ENCODE data around the gene MMP24OS. TPM values are rescaled to one million over a fixed set of nuclear protein-coding genes. Genes with fewer than 3 reads are reported as not detected.
"Not testable (repeated sequence)": the region's sequence is repeated elsewhere in the genome, so short reads cannot be mapped to it uniquely, and the experiment has no call there.

Gene MMP24OS
- total and polyA plus RNA-seq, 7 donors: 23.2 to 115 (median 39.8) TPM

DNA sequence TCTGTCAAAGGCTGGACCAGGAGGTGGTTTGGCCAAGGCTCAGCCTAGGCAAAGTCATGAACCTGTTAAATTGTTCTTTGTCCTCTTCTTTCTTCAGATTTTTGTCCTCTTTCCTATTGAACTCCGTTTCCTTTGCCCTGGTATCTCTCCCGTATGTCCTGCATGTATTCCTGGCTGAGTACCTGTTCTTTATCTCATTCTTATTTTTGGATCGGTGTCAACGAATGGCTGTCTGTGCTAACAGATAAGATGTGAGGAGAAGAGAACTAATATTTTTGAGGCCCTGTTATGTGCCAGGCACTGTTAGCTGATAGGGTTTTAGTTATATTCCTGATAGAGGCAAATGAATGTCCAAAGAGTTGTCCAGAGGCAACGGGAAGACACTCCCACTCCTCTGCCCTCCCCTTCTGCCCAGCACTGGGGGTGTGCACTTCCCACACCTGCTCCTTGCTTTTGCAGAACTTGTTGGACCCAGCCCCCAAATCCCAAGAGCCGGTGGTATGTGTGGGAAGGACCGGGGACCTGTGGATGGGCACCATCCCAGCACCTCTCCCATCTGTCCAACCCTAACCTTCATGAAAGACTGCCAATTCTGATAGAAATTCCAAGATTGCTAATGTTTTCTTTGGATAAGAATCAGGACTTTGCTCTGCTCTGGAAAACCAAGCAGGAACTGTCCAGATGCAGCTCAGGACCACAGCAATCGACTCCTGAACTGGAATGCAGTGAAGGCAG, 20.6 kb downstream of the MMP24OS start:
- Histone ChIP-seq H3K36me3 (peaks cover 0 to 12% (median 3%) of the 10 kb centered on the region in 4 donors), H3K4me3 (no peak overlapping the region), H3K27me3 (no peaks in the 10 kb centered on the region), H3K27ac (no peak overlapping the region), H3K4me1 (peaks cover 0 to 28% (median 16%) of the 10 kb centered on the region in 4 donors), H3K9me3 (no peaks in the 10 kb centered on the region)
- intact Hi-C loops (cut with DNase I): no loop called here
- no peak for DNase-seq
- no peak for TF ChIP-seq POLR2AphosphoS5 (IDR thresholded peaks at IDR 0.05)
- WGBS, 2 donors: 69 to 90% methylated on average over 8 of the region's 8 CpGs

- no peak for DNase-seq
- Histone ChIP-seq H3K27me3 (no peaks in the 10 kb centered on the region), H3K4me1 (peaks cover 0 to 8% (median 0%) of the 10 kb centered on the region in 4 donors), H3K4me3 (no peak overlapping the region), H3K36me3 (peaks cover 0 to 18% (median 3%) of the 10 kb centered on the region in 4 donors), H3K27ac (no peak overlapping the region), H3K9me3 (no peaks in the 10 kb centered on the region)
- no peak for TF ChIP-seq EP300 (IDR thresholded peaks at IDR 0.05)
- no peak for TF ChIP-seq POLR2A (IDR thresholded peaks at IDR 0.05)
- TF ChIP-seq CTCF (IDR thresholded peaks at IDR 0.05): no peak
- no peak for TF ChIP-seq POLR2AphosphoS5 (IDR thresholded peaks at IDR 0.05)
- intact Hi-C loops (cut with DNase I): no loop called here
- WGBS, 2 donors: 96 to 97% methylated on average over 12 of the region's 12 CpGs
Measured at GRCh38 chr20:35254448-35254999, 23.4 kb downstream of the MMP24OS start.

DNA sequence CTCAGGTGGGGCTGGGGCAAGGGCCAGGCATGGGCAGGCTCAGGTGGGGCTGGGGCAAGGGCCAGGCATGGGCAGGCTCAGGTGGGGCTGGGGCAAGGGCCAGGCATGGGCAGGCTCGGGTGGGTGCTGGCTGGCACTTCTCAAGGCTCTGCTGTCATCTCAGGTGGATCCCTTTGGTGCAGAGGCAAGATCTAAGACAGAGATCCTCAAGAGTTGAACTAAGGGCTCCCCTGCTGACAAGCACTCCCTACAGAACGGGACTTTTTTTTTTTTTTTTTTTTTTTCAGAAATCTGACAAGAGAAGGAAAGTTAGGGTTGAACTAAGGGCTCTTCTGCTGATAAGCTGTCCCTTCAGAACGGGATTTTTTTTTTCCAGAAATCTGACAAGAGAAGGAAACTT, 24.9 kb downstream of the MMP24OS start:
- TF ChIP-seq POLR2A (IDR thresholded peaks at IDR 0.05): no peak
- TF ChIP-seq CTCF (IDR thresholded peaks at IDR 0.05): no peak
- no peak for TF ChIP-seq POLR2AphosphoS5 (IDR thresholded peaks at IDR 0.05)
- no peak for TF ChIP-seq EP300 (IDR thresholded peaks at IDR 0.05)
- Histone ChIP-seq H3K4me1 (peaks cover 0 to 6% (median 0%) of the 10 kb centered on the region in 4 donors), H3K4me3 (no peak overlapping the region), H3K36me3 (peaks cover 0 to 18% (median 3%) of the 10 kb centered on the region in 4 donors), H3K27me3 (no peaks in the 10 kb centered on the region), H3K27ac (no peak overlapping the region), H3K9me3 (no peaks in the 10 kb centered on the region)
- 61 to 80% methylated on average over 3 of the region's 3 CpGs for WGBS, 2 donors
- no peak for DNase-seq
- intact Hi-C loops (cut with DNase I): no loop called here

DNA sequence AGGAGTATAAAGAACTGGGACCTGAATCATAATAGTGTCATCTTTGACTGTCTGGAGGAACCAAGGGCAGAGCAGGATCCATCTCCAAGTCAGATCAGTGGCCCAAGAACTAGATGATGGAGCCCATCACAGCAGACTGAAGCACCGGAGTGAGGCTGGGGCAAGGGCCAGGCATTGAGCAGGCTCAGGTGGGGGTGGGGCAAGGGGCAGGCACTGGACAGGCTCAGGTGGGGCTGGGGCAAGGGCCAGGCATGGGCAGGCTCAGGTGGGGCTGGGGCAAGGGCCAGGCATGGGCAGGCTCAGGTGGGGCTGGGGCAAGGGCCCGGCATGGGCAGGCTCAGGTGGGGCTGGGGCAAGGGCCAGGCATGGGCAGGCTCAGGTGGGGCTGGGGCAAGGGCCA, 25.3 kb downstream of the MMP24OS start:
- peaks cover 0 to 18% (median 3%) of the 10 kb centered on the region in 4 donors for H3K36me3 ChIP-seq
- DNase-seq; H3K27me3 ChIP-seq; H3K27ac ChIP-seq; H3K9me3 ChIP-seq; intact Hi-C loops (cut with DNase I); H3K4me3 ChIP-seq; H3K4me1 ChIP-seq: not testable (repeated sequence)
- 67 to 91% methylated on average over 2 of the region's 2 CpGs for WGBS, 2 donors

- no peaks in the 10 kb centered on the region for H3K9me3 ChIP-seq
- intact Hi-C loops (cut with DNase I): no loop called here
- H3K27ac ChIP-seq: no peak overlapping the region
- peaks cover 0 to 18% (median 3%) of the 10 kb centered on the region in 4 donors for H3K36me3 ChIP-seq
- H3K4me3 ChIP-seq: no peak overlapping the region
- no peak for DNase-seq
- H3K4me1 ChIP-seq: no peaks in the 10 kb centered on the region
- WGBS, 2 donors: 41 to 49% methylated on average over 2 of the region's 2 CpGs
- no peaks in the 10 kb centered on the region for H3K27me3 ChIP-seq
- TF ChIP-seq CTCF (IDR thresholded peaks at IDR 0.05): no peak
Measured at GRCh38 chr20:35252037-35252461, 25.9 kb downstream of the MMP24OS start.

DNA sequence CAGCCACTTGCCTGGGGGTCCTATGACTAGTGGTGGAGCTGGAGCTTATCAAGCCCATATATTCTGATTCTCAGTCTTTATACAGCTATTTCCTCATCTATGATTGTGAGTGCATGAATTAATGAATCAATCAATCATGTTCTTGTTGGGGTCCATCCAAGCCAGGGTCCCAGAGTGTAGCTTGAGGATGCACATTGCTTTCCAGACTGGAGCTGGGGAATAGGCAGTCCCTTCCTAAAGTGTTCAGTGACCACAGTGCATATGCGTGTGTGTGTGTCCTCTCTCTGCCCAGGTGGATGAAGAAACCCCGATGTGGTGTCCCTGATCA, 26.3 kb downstream of the MMP24OS start:
- intact Hi-C loops (cut with DNase I): no loop called here
- Histone ChIP-seq H3K27ac (no peak overlapping the region), H3K27me3 (no peaks in the 10 kb centered on the region), H3K9me3 (no peaks in the 10 kb centered on the region), H3K4me3 (no peak overlapping the region), H3K4me1 (no peaks in the 10 kb centered on the region), H3K36me3 (peaks cover 0 to 18% (median 3%) of the 10 kb centered on the region in 4 donors)
- WGBS, 2 donors: 90 to 91% methylated on average over 2 of the region's 2 CpGs
- TF ChIP-seq POLR2A (IDR thresholded peaks at IDR 0.05) (no peak), CTCF (IDR thresholded peaks at IDR 0.05) (no peak), EP300 (IDR thresholded peaks at IDR 0.05) (no peak), POLR2AphosphoS5 (IDR thresholded peaks at IDR 0.05) (no peak)
- DNase-seq: no peak

Measured in sigmoid colon (tissue), 7 donors.